ENCODE data around the gene AOC3.
"Not testable (repeated sequence)": the region's sequence is repeated elsewhere in the genome, so short reads cannot be mapped to it uniquely, and the experiment has no call there.

The AOC3 gene

GRCh38 chr17:42868338-42868737 lies 17.3 kb downstream of the AOC3 start:
- no peak for DNase-seq
- no peak for TF ChIP-seq POLR2A (IDR thresholded peaks at IDR 0.05; ENCODE audit: low read length)
- TF ChIP-seq GATA1 (IDR thresholded peaks at IDR 0.05; ENCODE audit: low read depth, low read length): no peak

GRCh38 chr17:42871647-42872046 lies 20.6 kb downstream of the AOC3 start:
- TF ChIP-seq POLR2A (IDR thresholded peaks at IDR 0.05; ENCODE audit: low read length): no peak
- TF ChIP-seq GATA1 (IDR thresholded peaks at IDR 0.05; ENCODE audit: low read depth, low read length): no peak
- no peak for DNase-seq

- no peak for TF ChIP-seq GATA1 (IDR thresholded peaks at IDR 0.05; ENCODE audit: low read depth, low read length)
- no peak for TF ChIP-seq POLR2A (IDR thresholded peaks at IDR 0.05; ENCODE audit: low read length)
- no peak for DNase-seq
These were observed 21.4 kb downstream of the AOC3 start for GRCh38 chr17:42872251-42872965.

DNA sequence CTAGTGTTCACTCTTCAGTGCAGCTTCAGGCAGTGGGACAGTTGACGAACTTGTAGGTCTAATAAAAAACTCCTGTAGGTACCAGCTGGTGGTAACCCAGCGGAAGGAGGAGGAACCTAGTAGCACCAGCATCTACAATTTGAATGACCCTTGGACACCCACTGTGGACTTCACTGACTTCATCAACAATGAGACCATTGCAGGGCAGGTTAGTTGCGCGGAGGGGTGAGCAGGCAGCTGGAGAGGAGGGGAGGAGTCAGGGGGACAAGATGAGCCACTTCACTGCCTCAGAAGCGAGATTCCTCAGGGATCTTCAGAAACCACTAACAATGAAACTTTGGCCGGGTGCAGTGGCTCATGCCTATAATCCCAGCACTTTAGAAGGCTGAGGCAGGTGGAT lies 22.3 kb downstream of the AOC3 start:
- TF ChIP-seq POLR2A (IDR thresholded peaks at IDR 0.05; ENCODE audit: low read length) (no peak), GATA1 (IDR thresholded peaks at IDR 0.05; ENCODE audit: low read depth, low read length) (no peak)
- DNase-seq: no peak

- not testable (repeated sequence) for DNase-seq
These were observed 23.1 kb downstream of the AOC3 start for GRCh38 chr17:42873932-42874695.

DNA sequence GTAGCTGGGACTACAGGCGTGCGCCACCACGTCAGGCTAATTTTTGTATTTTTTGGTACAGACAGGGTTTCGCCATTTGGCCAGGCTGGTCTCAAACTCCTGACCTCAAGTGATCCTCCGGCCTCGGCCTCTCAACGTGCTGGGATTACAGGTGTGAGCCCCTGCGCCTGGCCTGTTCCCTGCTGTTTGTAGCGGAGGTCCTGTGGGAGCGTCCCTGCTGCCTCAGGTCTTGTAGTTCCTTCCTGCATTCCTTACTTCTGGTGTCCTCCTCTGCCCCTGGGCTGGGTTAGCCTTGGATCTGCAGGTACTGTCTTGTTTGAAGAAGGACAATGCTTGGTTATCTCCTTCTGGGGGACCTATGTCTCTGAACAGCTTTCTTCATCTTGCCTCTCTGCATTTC lies 26.0 kb downstream of the AOC3 start:
- no peak for DNase-seq
- no peak for TF ChIP-seq GATA1 (IDR thresholded peaks at IDR 0.05; ENCODE audit: low read depth, low read length)

- no peak for TF ChIP-seq POLR2A (IDR thresholded peaks at IDR 0.05; ENCODE audit: low read length)
- TF ChIP-seq GATA1 (IDR thresholded peaks at IDR 0.05; ENCODE audit: low read depth, low read length): no peak
- DNase-seq: no peak
These were observed 27.3 kb downstream of the AOC3 start for GRCh38 chr17:42878123-42878880.

DNA sequence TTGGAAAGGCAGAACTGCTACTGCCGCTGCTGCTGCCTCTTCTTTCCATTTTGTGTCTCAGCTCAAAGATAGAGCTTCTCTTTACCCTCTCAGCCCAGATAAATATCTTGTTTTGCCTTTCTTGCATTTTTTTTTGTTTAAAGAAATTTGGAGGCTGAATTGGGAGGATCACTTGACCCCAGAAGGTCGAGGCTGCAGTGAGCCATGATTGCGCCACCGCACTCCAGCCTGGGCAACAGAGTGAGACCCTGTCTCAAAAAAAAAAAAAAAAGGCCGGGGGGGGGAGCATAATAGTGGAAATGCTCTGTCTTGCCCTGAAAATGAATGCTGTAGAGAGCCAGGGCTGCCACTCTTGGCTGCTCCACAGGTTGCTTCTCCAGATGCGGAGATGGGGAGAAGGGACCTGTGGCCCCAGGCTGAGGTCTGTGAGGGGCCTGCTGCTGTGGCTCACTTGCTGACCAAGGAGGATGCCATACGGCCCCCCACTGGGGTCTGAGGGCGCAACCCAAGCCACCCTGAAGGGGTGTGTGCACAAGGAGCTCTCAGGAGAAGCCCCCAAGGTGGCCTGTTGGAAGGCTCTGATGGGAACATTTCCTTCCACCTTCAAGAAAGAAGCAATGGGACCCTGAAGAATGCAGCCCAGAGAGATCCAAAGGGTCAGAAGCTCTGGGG lies 28.1 kb downstream of the AOC3 start:
- DNase-seq: no peak
- TF ChIP-seq GATA1 (IDR thresholded peaks at IDR 0.05; ENCODE audit: low read depth, low read length) (no peak), POLR2A (IDR thresholded peaks at IDR 0.05; ENCODE audit: low read length) (no peak)

DNA sequence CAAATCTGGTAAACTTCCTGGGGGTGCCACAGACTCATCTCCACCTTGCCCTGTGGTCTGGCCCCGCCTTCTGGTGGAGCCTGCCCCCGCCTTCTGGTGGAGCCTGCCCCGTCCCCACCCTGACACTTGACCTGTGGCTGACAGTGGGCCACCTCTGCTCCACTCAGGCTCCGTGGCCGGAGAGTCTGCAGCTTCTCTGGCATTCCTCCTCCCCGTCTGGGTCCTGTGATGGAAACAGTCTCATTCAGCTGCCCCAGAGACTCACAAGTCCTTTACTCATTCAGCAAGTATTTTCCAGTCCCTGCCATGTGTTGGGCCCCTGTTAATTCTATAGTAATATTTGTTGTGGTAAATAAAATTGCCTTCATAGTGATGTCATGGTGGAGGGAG lies 28.6 kb downstream of the AOC3 start:
- TF ChIP-seq GATA1 (IDR thresholded peaks at IDR 0.05; ENCODE audit: low read depth, low read length) (no peak), POLR2A (IDR thresholded peaks at IDR 0.05; ENCODE audit: low read length) (no peak)
- DNase-seq: no peak

DNA sequence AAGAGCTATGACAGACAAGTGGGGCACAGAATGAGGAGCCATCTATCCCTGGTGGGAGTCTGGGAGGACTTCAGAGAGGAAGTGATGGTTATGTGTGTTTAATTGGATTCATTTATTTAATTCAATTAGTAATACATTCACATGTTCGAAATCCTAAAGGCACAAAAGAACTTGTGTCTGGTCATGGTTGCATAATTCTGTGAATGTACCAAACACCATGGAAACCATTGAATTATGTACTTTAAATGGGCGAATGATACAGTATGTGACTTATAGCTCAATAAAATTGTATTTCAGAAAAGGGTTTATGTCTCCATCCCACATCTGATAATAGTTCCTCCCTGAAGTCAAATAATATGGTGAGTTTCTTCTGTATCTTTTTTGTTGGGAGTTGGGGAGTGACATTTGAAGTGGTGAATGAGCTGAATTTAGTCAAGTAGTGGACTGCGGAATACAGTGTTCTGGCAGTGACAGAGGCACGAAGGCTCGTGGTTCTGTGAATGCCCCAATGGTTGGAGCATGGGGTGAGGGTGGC lies 29.8 kb downstream of the AOC3 start:
- DNase-seq: no peak
- no peak for TF ChIP-seq POLR2A (IDR thresholded peaks at IDR 0.05; ENCODE audit: low read length)
- TF ChIP-seq GATA1 (IDR thresholded peaks at IDR 0.05; ENCODE audit: low read depth, low read length): no peak

DNA sequence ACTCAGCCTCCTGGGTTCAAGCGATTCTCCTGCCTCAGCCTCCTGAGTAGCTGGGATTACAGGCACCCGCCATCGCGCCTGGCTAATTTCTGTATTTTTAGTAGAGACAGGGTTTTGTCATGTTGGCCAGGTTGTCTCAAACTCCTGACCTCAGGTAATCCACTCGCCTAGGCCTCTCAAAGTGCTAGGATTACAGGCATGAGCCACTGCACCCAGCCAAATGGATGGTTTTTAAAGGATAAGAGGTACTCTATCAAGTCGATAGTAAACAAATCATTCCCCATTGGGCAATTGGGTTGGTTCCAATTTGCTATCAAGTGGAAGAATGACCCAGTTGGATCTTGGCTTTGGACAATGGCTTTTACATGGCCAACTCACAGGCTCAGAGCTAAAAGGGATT lies 30.7 kb downstream of the AOC3 start:
- DNase-seq: not testable (repeated sequence)

DNA sequence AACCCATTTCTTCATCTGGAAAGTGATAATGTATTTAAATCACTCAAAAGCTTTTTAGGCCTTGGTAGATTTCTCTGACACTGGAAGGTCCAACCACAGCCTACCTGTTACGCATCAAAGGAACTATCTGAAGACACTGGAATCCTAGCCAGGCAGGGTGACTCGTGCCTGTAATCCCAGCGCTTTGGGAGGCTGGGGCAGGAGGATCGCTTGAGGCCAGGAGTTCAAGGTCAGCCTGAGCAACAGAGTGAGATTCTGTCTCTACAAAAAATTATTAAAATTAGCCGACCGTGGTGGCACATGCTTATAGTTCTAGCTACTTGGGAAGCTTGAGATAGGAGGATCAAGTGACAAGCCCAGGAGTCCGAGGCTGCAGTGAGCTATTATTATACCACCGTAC lies 31.2 kb downstream of the AOC3 start:
- DNase-seq: no peak
- TF ChIP-seq POLR2A (IDR thresholded peaks at IDR 0.05; ENCODE audit: low read length): no peak
- no peak for TF ChIP-seq GATA1 (IDR thresholded peaks at IDR 0.05; ENCODE audit: low read depth, low read length)

GRCh38 chr17:42883802-42884558 lies 33.0 kb downstream of the AOC3 start:
- no peak for TF ChIP-seq POLR2A (IDR thresholded peaks at IDR 0.05; ENCODE audit: low read length)
- no peak for TF ChIP-seq GATA1 (IDR thresholded peaks at IDR 0.05; ENCODE audit: low read depth, low read length)
- no peak for DNase-seq

- DNase-seq: not testable (repeated sequence)
These were observed 34.8 kb downstream of the AOC3 start for GRCh38 chr17:42885806-42886205.
